ENCODE results near the gene ZDHHC7.

Gene ZDHHC7

DNA sequence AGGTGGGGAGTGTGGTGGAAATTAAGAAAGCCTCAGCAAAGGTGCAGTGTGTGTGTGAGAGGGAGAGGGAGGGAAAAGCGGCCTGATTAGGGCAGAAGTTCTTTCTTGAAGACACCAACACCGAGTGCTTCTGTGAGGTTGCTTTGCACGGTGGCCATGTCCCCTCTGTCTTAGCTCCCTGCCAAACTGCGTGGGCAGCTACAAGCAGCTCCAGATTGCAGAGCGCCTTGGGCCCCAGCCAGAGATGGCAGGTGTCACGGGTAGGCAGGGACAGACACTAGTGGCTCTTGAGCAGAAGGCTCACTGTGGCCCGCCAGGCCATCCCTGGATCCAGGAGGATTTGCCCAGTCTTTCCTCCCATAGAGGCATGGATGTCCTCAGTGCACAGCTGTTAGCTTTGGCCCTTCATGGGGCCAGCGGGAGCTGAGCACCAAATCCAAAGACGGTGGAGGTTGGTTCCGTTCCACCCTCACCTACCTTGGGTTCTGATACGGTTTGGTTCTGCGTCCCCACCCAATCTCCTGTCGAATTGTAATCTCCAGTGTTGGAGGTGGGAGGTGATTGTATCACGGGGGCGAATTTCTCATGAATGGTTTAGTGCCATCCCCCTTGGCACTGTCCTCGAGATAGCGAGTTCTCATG is 37.7 kb upstream of the ZDHHC7 start:
- Histone ChIP-seq H3K4me3 (ENCODE audit: low read depth, low read length) (no peak overlapping the region), H3K9me3 (ENCODE audit: control insufficient read depth, insufficient read depth, low read depth, low read length) (no peaks in the 10 kb centered on the region), H3K27ac (ENCODE audit: extremely low read depth, low read depth, low read length) (no peak overlapping the region), H3K4me1 (ENCODE audit: control insufficient read depth, insufficient read depth, low read length) (no peaks in the 10 kb centered on the region; the same call in 1 of the 2 replicates), H3K36me3 (ENCODE audit: control insufficient read depth in 2 of 2, insufficient read depth in 1 of 2, low read length in 2 of 2) (no peaks in the 10 kb centered on the region)
- TF ChIP-seq ZNF677 (tag by site-specific recombination; IDR thresholded peaks at IDR 0.05) (no peak), RBAK (tag by site-specific recombination; IDR thresholded peaks at IDR 0.05) (no peak), ZFHX2 (tag by site-specific recombination; conservative IDR thresholded peaks at IDR 0.05) (0 out of 2 replicates have a peak, but pooled peaks have one; percentile 17)
- ChIA-PET POLR2A (no interaction called here), CTCF (interaction anchor here (0.7 kb wide), 1 partner anchor 18 kb away, joined by 4 read pairs; no protein-coding TSS in a partner anchor)

DNA sequence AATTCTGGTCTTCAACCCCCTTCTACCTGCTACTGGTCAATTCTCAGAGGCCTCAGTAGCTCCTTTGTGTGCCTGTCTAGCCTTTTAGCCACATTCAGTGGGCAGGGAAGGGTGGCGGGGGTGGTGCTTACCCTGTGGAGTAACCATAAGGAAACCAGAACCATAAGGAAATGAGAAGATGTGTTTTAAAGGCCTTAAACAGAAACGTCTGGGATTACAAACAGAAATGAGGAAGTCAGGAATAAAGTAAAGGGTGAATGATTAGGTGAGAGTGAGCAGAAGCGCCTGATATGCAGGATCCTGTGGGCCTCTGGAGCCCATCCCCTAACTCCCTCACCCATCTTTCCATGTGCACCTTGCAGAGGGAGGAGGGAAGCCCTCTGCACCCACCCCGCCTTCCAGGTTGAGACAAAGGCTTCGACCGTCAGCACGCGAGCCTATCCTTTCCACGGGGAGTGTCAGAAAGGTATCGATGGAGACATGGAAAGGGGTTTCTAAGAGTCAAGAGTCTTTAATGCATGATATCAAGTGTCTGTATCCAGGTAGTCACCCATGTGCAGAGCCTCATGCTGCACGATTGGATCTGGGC is 36.6 kb upstream of the ZDHHC7 start:
- H3K36me3 ChIP-seq (ENCODE audit: control insufficient read depth in 2 of 2, insufficient read depth in 1 of 2, low read length in 2 of 2): no peaks in the 10 kb centered on the region
- ChIA-PET CTCF (interaction anchor here (0.7 to 2.4 kb wide), 3 partner anchors 9 to 77 kb away, joined by 4 to 15 read pairs (median 5); no protein-coding TSS in a partner anchor), POLR2A (no interaction called here)

More for the DNA sequence above, 36.6 kb upstream of the ZDHHC7 start:
- H3K4me3 ChIP-seq (ENCODE audit: low read depth, low read length): no peak overlapping the region
- H3K9me3 ChIP-seq (ENCODE audit: control insufficient read depth, insufficient read depth, low read depth, low read length): no peaks in the 10 kb centered on the region
- H3K27ac ChIP-seq (ENCODE audit: extremely low read depth, low read depth, low read length): no peak overlapping the region
- no peak for TF ChIP-seq ZNF677 (tag by site-specific recombination; IDR thresholded peaks at IDR 0.05)
- TF ChIP-seq ZNF132 (tag by site-specific recombination; IDR thresholded peaks at IDR 0.05; ENCODE audit: borderline replicate concordance): no peak
- no peak for TF ChIP-seq ZNF223 (tag by site-specific recombination; IDR thresholded peaks at IDR 0.05)
- TF ChIP-seq, protein P1, sequence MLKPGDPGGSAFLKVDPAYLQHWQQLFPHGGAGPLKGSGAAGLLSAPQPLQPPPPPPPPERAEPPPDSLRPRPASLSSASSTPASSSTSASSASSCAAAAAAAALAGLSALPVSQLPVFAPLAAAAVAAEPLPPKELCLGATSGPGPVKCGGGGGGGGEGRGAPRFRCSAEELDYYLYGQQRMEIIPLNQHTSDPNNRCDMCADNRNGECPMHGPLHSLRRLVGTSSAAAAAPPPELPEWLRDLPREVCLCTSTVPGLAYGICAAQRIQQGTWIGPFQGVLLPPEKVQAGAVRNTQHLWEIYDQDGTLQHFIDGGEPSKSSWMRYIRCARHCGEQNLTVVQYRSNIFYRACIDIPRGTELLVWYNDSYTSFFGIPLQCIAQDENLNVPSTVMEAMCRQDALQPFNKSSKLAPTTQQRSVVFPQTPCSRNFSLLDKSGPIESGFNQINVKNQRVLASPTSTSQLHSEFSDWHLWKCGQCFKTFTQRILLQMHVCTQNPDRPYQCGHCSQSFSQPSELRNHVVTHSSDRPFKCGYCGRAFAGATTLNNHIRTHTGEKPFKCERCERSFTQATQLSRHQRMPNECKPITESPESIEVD (tag by site-specific recombination; IDR thresholded peaks at IDR 0.05): no peak
- no peak for TF ChIP-seq BCL11A (tag by site-specific recombination; IDR thresholded peaks at IDR 0.05; ENCODE audit: low read depth)
- TF ChIP-seq MYNN (tag by site-specific recombination; IDR thresholded peaks at IDR 0.05; ENCODE audit: borderline replicate concordance): no peak
- TF ChIP-seq, protein P2, sequence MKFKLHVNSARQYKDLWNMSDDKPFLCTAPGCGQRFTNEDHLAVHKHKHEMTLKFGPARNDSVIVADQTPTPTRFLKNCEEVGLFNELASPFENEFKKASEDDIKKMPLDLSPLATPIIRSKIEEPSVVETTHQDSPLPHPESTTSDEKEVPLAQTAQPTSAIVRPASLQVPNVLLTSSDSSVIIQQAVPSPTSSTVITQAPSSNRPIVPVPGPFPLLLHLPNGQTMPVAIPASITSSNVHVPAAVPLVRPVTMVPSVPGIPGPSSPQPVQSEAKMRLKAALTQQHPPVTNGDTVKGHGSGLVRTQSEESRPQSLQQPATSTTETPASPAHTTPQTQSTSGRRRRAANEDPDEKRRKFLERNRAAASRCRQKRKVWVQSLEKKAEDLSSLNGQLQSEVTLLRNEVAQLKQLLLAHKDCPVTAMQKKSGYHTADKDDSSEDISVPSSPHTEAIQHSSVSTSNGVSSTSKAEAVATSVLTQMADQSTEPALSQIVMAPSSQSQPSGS (tag by site-specific recombination; IDR thresholded peaks at IDR 0.05; ENCODE audit: low read depth): no peak
- no peak for TF ChIP-seq ZNF138 (tag by site-specific recombination; IDR thresholded peaks at IDR 0.05; ENCODE audit: borderline replicate concordance)
- TF ChIP-seq ZNF621 (tag by site-specific recombination; IDR thresholded peaks at IDR 0.05): no peak
- TF ChIP-seq, protein P3, sequence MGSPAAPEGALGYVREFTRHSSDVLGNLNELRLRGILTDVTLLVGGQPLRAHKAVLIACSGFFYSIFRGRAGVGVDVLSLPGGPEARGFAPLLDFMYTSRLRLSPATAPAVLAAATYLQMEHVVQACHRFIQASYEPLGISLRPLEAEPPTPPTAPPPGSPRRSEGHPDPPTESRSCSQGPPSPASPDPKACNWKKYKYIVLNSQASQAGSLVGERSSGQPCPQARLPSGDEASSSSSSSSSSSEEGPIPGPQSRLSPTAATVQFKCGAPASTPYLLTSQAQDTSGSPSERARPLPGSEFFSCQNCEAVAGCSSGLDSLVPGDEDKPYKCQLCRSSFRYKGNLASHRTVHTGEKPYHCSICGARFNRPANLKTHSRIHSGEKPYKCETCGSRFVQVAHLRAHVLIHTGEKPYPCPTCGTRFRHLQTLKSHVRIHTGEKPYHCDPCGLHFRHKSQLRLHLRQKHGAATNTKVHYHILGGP (tag by site-specific recombination; IDR thresholded peaks at IDR 0.05): no peak
- TF ChIP-seq, protein P4, sequence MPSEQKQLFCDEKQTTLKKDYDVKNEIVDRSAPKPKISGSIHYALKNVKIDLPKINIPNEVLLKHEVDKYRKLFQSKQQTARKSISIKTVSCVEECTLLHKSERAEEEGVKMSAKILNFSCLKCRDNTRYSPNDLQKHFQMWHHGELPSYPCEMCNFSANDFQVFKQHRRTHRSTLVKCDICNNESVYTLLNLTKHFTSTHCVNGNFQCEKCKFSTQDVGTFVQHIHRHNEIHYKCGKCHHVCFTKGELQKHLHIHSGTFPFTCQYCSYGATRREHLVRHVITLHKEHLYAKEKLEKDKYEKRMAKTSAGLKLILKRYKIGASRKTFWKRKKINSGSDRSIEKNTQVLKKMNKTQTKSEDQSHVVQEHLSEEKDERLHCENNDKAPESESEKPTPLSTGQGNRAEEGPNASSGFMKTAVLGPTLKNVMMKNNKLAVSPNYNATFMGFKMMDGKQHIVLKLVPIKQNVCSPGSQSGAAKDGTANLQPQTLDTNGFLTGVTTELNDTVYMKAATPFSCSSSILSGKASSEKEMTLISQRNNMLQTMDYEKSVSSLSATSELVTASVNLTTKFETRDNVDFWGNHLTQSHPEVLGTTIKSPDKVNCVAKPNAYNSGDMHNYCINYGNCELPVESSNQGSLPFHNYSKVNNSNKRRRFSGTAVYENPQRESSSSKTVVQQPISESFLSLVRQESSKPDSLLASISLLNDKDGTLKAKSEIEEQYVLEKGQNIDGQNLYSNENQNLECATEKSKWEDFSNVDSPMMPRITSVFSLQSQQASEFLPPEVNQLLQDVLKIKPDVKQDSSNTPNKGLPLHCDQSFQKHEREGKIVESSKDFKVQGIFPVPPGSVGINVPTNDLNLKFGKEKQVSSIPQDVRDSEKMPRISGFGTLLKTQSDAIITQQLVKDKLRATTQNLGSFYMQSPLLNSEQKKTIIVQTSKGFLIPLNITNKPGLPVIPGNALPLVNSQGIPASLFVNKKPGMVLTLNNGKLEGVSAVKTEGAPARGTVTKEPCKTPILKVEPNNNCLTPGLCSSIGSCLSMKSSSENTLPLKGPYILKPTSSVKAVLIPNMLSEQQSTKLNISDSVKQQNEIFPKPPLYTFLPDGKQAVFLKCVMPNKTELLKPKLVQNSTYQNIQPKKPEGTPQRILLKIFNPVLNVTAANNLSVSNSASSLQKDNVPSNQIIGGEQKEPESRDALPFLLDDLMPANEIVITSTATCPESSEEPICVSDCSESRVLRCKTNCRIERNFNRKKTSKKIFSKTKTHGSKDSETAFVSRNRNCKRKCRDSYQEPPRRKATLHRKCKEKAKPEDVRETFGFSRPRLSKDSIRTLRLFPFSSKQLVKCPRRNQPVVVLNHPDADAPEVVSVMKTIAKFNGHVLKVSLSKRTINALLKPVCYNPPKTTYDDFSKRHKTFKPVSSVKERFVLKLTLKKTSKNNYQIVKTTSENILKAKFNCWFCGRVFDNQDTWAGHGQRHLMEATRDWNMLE (tag by site-specific recombination; conservative IDR thresholded peaks at IDR 0.05; ENCODE audit: low read depth): no peak
- TF ChIP-seq ZNF48 (tag by site-specific recombination; IDR thresholded peaks at IDR 0.05): no peak
- TF ChIP-seq, protein P5, sequence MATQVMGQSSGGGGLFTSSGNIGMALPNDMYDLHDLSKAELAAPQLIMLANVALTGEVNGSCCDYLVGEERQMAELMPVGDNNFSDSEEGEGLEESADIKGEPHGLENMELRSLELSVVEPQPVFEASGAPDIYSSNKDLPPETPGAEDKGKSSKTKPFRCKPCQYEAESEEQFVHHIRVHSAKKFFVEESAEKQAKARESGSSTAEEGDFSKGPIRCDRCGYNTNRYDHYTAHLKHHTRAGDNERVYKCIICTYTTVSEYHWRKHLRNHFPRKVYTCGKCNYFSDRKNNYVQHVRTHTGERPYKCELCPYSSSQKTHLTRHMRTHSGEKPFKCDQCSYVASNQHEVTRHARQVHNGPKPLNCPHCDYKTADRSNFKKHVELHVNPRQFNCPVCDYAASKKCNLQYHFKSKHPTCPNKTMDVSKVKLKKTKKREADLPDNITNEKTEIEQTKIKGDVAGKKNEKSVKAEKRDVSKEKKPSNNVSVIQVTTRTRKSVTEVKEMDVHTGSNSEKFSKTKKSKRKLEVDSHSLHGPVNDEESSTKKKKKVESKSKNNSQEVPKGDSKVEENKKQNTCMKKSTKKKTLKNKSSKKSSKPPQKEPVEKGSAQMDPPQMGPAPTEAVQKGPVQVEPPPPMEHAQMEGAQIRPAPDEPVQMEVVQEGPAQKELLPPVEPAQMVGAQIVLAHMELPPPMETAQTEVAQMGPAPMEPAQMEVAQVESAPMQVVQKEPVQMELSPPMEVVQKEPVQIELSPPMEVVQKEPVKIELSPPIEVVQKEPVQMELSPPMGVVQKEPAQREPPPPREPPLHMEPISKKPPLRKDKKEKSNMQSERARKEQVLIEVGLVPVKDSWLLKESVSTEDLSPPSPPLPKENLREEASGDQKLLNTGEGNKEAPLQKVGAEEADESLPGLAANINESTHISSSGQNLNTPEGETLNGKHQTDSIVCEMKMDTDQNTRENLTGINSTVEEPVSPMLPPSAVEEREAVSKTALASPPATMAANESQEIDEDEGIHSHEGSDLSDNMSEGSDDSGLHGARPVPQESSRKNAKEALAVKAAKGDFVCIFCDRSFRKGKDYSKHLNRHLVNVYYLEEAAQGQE (tag by site-specific recombination; IDR thresholded peaks at IDR 0.05): no peak
- H3K4me1 ChIP-seq (ENCODE audit: control insufficient read depth, insufficient read depth, low read length): no peaks in the 10 kb centered on the region; the same call in 1 of the 2 replicates

All from HEK293 (cell line).